Activated T-cell treated with anti-CD3 and anti-CD28 coated beads, Interleukin-2, amount 50 U/mL, for 4 hours (primary cell): ENCODE measurements around the gene CABLES1. TPM values are rescaled to one million over a fixed set of nuclear protein-coding genes. Genes with fewer than 3 reads are reported as not detected.
"Not testable (repeated sequence)": the region's sequence is repeated elsewhere in the genome, so short reads cannot be mapped to it uniquely, and the experiment has no call there.

Source experiments
- ATAC-seq, 2 donors: fragments of 200-7000 bp; cut with Tn5 transposase; one replicate each; pipeline ENCODE4 v1.10.0; 2021
- DNase-seq: peaks from one replicate; pipeline ENCODE4 v3.0.0-alpha.2; 2020
- H3K27me3 Mint-ChIP-seq: one replicate; pipeline ENCODE4 v1.8.0; 2021; ENCODE audit warnings: low read depth, mixed read lengths
- H3K36me3 Mint-ChIP-seq: one replicate; pipeline ENCODE4 v1.8.0; 2022; ENCODE audit warnings: mixed read lengths; ENCODE audit not compliant: insufficient read depth
- H3K4me1 Mint-ChIP-seq: one replicate; pipeline ENCODE4 v1.8.0; 2021; ENCODE audit warnings: low read depth, mixed read lengths
- H3K4me3 Mint-ChIP-seq: one replicate; pipeline ENCODE4 v1.8.0; 2021; ENCODE audit warnings: mild to moderate bottlenecking, moderate library complexity, mixed read lengths
- H3K9me3 Mint-ChIP-seq: one replicate; pipeline ENCODE4 v1.8.0; 2021; ENCODE audit warnings: mixed read lengths
- total RNA-seq, 3 donors: library from RNA; stranded (reverse); gene quantifications; one replicate each; pipeline ENCODE4 v1.2.1, GENCODE V29; 2021

Gene CABLES1
- total RNA-seq, 3 donors from 2014 or later: 1.1 to 1.5 (median 1.4) TPM

- no peak for ATAC-seq
- H3K4me1 Mint-ChIP-seq: peaks cover 42% of the 10 kb centered on the region
- H3K27me3 Mint-ChIP-seq: no peaks in the 10 kb centered on the region
- H3K4me3 Mint-ChIP-seq: no peak overlapping the region
- no peaks in the 10 kb centered on the region for H3K9me3 Mint-ChIP-seq
- H3K36me3 Mint-ChIP-seq: no peaks in the 10 kb centered on the region
- no peak for DNase-seq
Measured at GRCh38 chr18:23234619-23235018, 99.3 kb downstream of the CABLES1 start.

GRCh38 chr18:23235336-23235735 is 100.1 kb downstream of the CABLES1 start:
- Mint-ChIP-seq H3K4me1 (peaks cover 39% of the 10 kb centered on the region), H3K9me3 (no peaks in the 10 kb centered on the region)

GRCh38 chr18:23235860-23236259 is 100.6 kb downstream of the CABLES1 start:
- no peak overlapping the region for H3K4me3 Mint-ChIP-seq
- no peaks in the 10 kb centered on the region for H3K27me3 Mint-ChIP-seq
- peaks cover 35% of the 10 kb centered on the region for H3K4me1 Mint-ChIP-seq
- DNase-seq: no peak
- no peaks in the 10 kb centered on the region for H3K9me3 Mint-ChIP-seq
- no peak for ATAC-seq
- no peaks in the 10 kb centered on the region for H3K36me3 Mint-ChIP-seq

More at GRCh38 chr18:23235336-23235735, 100.1 kb downstream of the CABLES1 start:
- ATAC-seq (no peak), DNase-seq (no peak)
- Mint-ChIP-seq H3K4me3 (no peak overlapping the region), H3K36me3 (no peaks in the 10 kb centered on the region), H3K27me3 (no peaks in the 10 kb centered on the region)

- ATAC-seq (no peak), DNase-seq (no peak)
- no peaks in the 10 kb centered on the region for H3K36me3 Mint-ChIP-seq
- H3K9me3 Mint-ChIP-seq: no peaks in the 10 kb centered on the region
- no peak overlapping the region for H3K4me3 Mint-ChIP-seq
- H3K27me3 Mint-ChIP-seq: no peaks in the 10 kb centered on the region
- peaks cover 26% of the 10 kb centered on the region for H3K4me1 Mint-ChIP-seq
Measured at GRCh38 chr18:23236876-23237468, 101.7 kb downstream of the CABLES1 start.

GRCh38 chr18:23237524-23238151 is 102.4 kb downstream of the CABLES1 start:
- no peaks in the 10 kb centered on the region for H3K27me3 Mint-ChIP-seq
- peak; percentile 72 to 74 for ATAC-seq
- H3K36me3 Mint-ChIP-seq: no peaks in the 10 kb centered on the region
- no peaks in the 10 kb centered on the region for H3K9me3 Mint-ChIP-seq
- DNase-seq: no peak
- peaks cover 22% of the 10 kb centered on the region for H3K4me1 Mint-ChIP-seq
- H3K4me3 Mint-ChIP-seq: peak overlapping the region; percentile 68

GRCh38 chr18:23238152-23238531 is 102.9 kb downstream of the CABLES1 start:
- Mint-ChIP-seq H3K4me3 (peak overlapping the region; percentile 68), H3K27me3 (no peaks in the 10 kb centered on the region), H3K36me3 (no peaks in the 10 kb centered on the region), H3K4me1 (peaks cover 19% of the 10 kb centered on the region), H3K9me3 (no peaks in the 10 kb centered on the region)
- DNase-seq (no peak), ATAC-seq (no peak)

- no peaks in the 10 kb centered on the region for H3K36me3 Mint-ChIP-seq
- peaks cover 19% of the 10 kb centered on the region for H3K4me1 Mint-ChIP-seq
- no peaks in the 10 kb centered on the region for H3K27me3 Mint-ChIP-seq
- no peak overlapping the region for H3K4me3 Mint-ChIP-seq
- no peak for DNase-seq
- ATAC-seq: no peak
- no peaks in the 10 kb centered on the region for H3K9me3 Mint-ChIP-seq
Measured at GRCh38 chr18:23238651-23239349, 103.5 kb downstream of the CABLES1 start.

- no peaks in the 10 kb centered on the region for H3K27me3 Mint-ChIP-seq
- H3K9me3 Mint-ChIP-seq: no peaks in the 10 kb centered on the region
- DNase-seq (no peak), ATAC-seq (no peak)
- no peak overlapping the region for H3K4me3 Mint-ChIP-seq
- H3K4me1 Mint-ChIP-seq: peaks cover 19% of the 10 kb centered on the region
- H3K36me3 Mint-ChIP-seq: no peaks in the 10 kb centered on the region
Measured at GRCh38 chr18:23239350-23239692, 104.0 kb downstream of the CABLES1 start.

- H3K9me3 Mint-ChIP-seq: no peaks in the 10 kb centered on the region
- ATAC-seq: no peak
- H3K36me3 Mint-ChIP-seq: no peaks in the 10 kb centered on the region
Measured at GRCh38 chr18:23239885-23240608, 104.8 kb downstream of the CABLES1 start.

GRCh38 chr18:23240609-23240930 is 105.3 kb downstream of the CABLES1 start:
- Mint-ChIP-seq H3K9me3 (no peaks in the 10 kb centered on the region), H3K36me3 (no peaks in the 10 kb centered on the region), H3K27me3 (no peaks in the 10 kb centered on the region), H3K4me1 (peaks cover 19% of the 10 kb centered on the region), H3K4me3 (no peak overlapping the region)
- ATAC-seq (no peak), DNase-seq (no peak)

More at GRCh38 chr18:23239885-23240608, 104.8 kb downstream of the CABLES1 start:
- no peaks in the 10 kb centered on the region for H3K27me3 Mint-ChIP-seq
- peaks cover 19% of the 10 kb centered on the region for H3K4me1 Mint-ChIP-seq
- H3K4me3 Mint-ChIP-seq: no peak overlapping the region
- no peak for DNase-seq

GRCh38 chr18:23241833-23242496 is 106.7 kb downstream of the CABLES1 start:
- not testable (repeated sequence) for H3K4me3 Mint-ChIP-seq, DNase-seq, H3K27me3 Mint-ChIP-seq, H3K36me3 Mint-ChIP-seq, ATAC-seq, H3K9me3 Mint-ChIP-seq
- H3K4me1 Mint-ChIP-seq: peaks cover 18% of the 10 kb centered on the region

- DNase-seq (no peak), ATAC-seq (no peak)
- Mint-ChIP-seq H3K36me3 (no peaks in the 10 kb centered on the region), H3K4me3 (no peak overlapping the region), H3K27me3 (no peaks in the 10 kb centered on the region), H3K9me3 (no peaks in the 10 kb centered on the region), H3K4me1 (peaks cover 6% of the 10 kb centered on the region)
Measured at GRCh38 chr18:23243178-23243577, 107.9 kb downstream of the CABLES1 start.

GRCh38 chr18:23243816-23244215 is 108.5 kb downstream of the CABLES1 start:
- Mint-ChIP-seq H3K9me3 (no peaks in the 10 kb centered on the region), H3K4me1 (peaks cover 1% of the 10 kb centered on the region), H3K27me3 (no peaks in the 10 kb centered on the region), H3K4me3 (no peak overlapping the region), H3K36me3 (no peaks in the 10 kb centered on the region)
- ATAC-seq (no peak), DNase-seq (no peak)

- Mint-ChIP-seq H3K27me3 (no peaks in the 10 kb centered on the region), H3K9me3 (no peaks in the 10 kb centered on the region), H3K4me3 (no peak overlapping the region), H3K36me3 (no peaks in the 10 kb centered on the region), H3K4me1 (no peaks in the 10 kb centered on the region)
- no peak for ATAC-seq
- no peak for DNase-seq
Measured at GRCh38 chr18:23244401-23244800, 109.1 kb downstream of the CABLES1 start.
